Uterus (tissue), 2 donors: Measurements from ENCODE around the gene GLB1L.

Source experiments
- CTCF ChIP-seq, 4 experiments: fragments of 200-600 bp in 2 of 4; fragments of 450-650 bp in 2 of 4; sonication (generic) in 2 of 4; IDR thresholded peaks; one replicate each; pipeline ENCODE4 v1.5.1; 2016 to 2019; ENCODE audit warnings: antibody characterized with exemption in 4 of 4, mild to moderate bottlenecking in 2 of 4, moderate library complexity in 1 of 4
- POLR2A ChIP-seq, 2 donors: fragments of 450-650 bp; IDR thresholded peaks; one replicate each; pipeline ENCODE4 v1.6.1; 2016; ENCODE audit warnings: antibody characterized with exemption in 2 of 2, mild to moderate bottlenecking in 1 of 2, moderate library complexity in 1 of 2

GRCh38 chr2:219266232-219266631 is 21.0 kb upstream of the GLB1L start:
- TF ChIP-seq CTCF (IDR thresholded peaks at IDR 0.05) (no peak), POLR2A (IDR thresholded peaks at IDR 0.05) (no peak)
